PC-3 (cell line): Measurements from ENCODE around the gene PSMB5.

Experiments used
- EZH2 ChIP-seq: fragments of 300-600 bp; sonication (generic); IDR thresholded peaks from one replicate; pipeline ENCODE4 v1.6.1; 2017; ENCODE audit warnings: antibody characterized with exemption, mild to moderate bottlenecking, low read length; ENCODE audit not compliant: unreplicated experiment
- TF ChIP-seq, protein P1 (sequence below): fragments of 300-600 bp; sonication (generic); conservative IDR thresholded peaks from 2 replicates; pipeline ENCODE4 v1.5.1; 2017; ENCODE audit warnings: antibody characterized with exemption, low read depth, mild to moderate bottlenecking, low read length

DNA sequence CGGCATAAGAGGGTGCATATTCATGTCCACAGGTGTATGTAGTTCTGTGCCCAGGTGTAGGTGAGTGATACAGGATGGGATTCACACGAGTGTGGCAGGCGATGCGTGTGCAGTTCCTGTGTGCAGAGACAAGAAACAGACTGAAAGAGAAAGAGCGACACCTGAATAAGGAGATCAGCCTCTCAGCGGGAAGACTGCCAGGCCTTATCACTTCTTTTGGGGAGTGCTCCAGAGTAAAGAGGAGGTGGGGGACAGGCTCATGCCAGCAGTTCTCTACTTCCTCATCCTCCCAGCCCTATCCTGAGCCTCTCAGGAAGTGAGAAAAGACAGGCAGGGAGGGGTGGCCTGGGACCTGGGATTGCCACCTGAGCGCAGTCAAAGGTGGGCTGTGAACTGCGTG lies 10.1 kb upstream of the PSMB5 start:
- TF ChIP-seq EZH2: no peak
- TF ChIP-seq, protein P1, sequence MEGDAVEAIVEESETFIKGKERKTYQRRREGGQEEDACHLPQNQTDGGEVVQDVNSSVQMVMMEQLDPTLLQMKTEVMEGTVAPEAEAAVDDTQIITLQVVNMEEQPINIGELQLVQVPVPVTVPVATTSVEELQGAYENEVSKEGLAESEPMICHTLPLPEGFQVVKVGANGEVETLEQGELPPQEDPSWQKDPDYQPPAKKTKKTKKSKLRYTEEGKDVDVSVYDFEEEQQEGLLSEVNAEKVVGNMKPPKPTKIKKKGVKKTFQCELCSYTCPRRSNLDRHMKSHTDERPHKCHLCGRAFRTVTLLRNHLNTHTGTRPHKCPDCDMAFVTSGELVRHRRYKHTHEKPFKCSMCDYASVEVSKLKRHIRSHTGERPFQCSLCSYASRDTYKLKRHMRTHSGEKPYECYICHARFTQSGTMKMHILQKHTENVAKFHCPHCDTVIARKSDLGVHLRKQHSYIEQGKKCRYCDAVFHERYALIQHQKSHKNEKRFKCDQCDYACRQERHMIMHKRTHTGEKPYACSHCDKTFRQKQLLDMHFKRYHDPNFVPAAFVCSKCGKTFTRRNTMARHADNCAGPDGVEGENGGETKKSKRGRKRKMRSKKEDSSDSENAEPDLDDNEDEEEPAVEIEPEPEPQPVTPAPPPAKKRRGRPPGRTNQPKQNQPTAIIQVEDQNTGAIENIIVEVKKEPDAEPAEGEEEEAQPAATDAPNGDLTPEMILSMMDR: no peak
